Panc1 (cell line): ENCODE data around the gene LRMDA.

Experiments used
- CTCF ChIP-seq: fragments of 450-650 bp; IDR thresholded peaks from 2 replicates; pipeline ENCODE4 v1.5.1; 2017; ENCODE audit warnings: mild to moderate bottlenecking
- POLR2AphosphoS5 ChIP-seq: IDR thresholded peaks from 2 replicates; pipeline ENCODE4 v1.6.1; 2012; ENCODE audit warnings: mild to moderate bottlenecking, low read depth, low read length, moderate library complexity

- TF ChIP-seq POLR2AphosphoS5 (no peak), CTCF (no peak)
Observed at GRCh38 chr10:76282061-76283025, 850.9 kb downstream of the LRMDA start.
